PC-3 (cell line): Measurements from ENCODE around the gene KCNQ5.

Source experiments
- EZH2 ChIP-seq: fragments of 300-600 bp; sonication (generic); IDR thresholded peaks from one replicate; pipeline ENCODE4 v1.6.1; 2017; ENCODE audit warnings: antibody characterized with exemption, mild to moderate bottlenecking, low read length; ENCODE audit not compliant: unreplicated experiment
- EZH2phosphoT487 ChIP-seq: fragments of 300-600 bp; sonication (generic); IDR thresholded peaks from 2 replicates; pipeline ENCODE4 v1.6.1; 2018; ENCODE audit warnings: mild to moderate bottlenecking, antibody characterized with exemption, low read length, borderline replicate concordance
- TF ChIP-seq, protein P1 (sequence below): fragments of 300-600 bp; sonication (generic); conservative IDR thresholded peaks from 2 replicates; pipeline ENCODE4 v1.5.1; 2017; ENCODE audit warnings: antibody characterized with exemption, low read depth, mild to moderate bottlenecking, low read length

DNA sequence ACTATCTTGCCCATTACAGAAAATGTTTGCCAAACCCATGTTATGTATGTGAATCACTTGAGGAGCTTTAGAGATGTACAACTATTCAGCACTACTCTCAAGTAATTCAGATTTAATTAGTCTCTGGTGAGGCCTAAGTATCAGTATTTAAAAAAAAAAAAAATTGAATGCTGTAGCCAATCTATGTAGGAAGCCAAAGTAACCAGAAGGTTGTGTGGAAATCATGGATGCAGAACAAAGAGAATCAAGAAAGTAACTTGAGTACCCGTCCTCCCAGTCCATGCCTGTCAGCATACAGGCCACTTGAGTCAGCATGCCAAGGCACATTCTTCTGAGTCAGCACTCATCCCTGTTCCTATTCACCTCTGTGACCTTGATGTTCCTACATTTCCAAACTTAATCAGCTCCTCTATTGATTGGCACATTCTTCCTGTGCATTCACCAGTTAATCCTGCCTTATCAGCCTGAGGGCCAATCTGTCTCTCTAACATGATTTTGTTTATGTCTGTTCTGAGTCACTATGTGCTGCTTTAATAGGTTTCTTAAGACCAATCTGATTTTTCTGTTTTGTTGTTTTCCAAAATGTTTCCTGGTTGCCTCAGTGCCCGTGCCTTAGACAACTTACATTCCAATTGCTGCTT lies 165.6 kb downstream of the KCNQ5 start:
- TF ChIP-seq, protein P1, sequence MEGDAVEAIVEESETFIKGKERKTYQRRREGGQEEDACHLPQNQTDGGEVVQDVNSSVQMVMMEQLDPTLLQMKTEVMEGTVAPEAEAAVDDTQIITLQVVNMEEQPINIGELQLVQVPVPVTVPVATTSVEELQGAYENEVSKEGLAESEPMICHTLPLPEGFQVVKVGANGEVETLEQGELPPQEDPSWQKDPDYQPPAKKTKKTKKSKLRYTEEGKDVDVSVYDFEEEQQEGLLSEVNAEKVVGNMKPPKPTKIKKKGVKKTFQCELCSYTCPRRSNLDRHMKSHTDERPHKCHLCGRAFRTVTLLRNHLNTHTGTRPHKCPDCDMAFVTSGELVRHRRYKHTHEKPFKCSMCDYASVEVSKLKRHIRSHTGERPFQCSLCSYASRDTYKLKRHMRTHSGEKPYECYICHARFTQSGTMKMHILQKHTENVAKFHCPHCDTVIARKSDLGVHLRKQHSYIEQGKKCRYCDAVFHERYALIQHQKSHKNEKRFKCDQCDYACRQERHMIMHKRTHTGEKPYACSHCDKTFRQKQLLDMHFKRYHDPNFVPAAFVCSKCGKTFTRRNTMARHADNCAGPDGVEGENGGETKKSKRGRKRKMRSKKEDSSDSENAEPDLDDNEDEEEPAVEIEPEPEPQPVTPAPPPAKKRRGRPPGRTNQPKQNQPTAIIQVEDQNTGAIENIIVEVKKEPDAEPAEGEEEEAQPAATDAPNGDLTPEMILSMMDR, result no peak
- TF ChIP-seq EZH2phosphoT487, result no peak
- no peak for TF ChIP-seq EZH2
